GM21381 (cell line): ENCODE results near the gene MAN1C1.

Source experiments
- ATAC-seq: cut with Tn5 transposase; IDR thresholded peaks from one replicate; pipeline ENCODE4 v1.9.1; 2021; ENCODE audit warnings: mild to moderate bottlenecking, moderate library complexity; ENCODE audit not compliant: unreplicated experiment

Gene MAN1C1

DNA sequence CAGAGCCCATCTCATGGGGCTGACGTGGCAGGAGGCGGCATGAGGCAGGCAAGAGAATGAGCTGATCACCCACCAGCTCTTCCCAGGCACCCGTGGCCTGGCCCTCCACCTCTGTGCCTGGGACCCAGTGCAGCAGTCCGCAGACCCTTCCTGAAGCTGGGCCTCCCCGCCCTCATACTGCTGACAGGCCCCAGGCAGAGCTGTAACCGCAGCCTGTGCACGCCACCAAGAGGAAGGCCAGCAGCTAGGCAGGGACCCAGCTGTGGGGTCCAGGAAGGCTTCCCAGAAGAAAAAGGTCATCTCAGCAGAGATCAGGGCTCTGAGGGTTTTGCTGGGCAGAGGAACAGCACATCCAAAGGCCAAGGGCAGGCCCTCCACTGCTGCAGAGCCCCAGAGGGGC is 193.3 kb downstream of the MAN1C1 start:
- no peak for ATAC-seq

DNA sequence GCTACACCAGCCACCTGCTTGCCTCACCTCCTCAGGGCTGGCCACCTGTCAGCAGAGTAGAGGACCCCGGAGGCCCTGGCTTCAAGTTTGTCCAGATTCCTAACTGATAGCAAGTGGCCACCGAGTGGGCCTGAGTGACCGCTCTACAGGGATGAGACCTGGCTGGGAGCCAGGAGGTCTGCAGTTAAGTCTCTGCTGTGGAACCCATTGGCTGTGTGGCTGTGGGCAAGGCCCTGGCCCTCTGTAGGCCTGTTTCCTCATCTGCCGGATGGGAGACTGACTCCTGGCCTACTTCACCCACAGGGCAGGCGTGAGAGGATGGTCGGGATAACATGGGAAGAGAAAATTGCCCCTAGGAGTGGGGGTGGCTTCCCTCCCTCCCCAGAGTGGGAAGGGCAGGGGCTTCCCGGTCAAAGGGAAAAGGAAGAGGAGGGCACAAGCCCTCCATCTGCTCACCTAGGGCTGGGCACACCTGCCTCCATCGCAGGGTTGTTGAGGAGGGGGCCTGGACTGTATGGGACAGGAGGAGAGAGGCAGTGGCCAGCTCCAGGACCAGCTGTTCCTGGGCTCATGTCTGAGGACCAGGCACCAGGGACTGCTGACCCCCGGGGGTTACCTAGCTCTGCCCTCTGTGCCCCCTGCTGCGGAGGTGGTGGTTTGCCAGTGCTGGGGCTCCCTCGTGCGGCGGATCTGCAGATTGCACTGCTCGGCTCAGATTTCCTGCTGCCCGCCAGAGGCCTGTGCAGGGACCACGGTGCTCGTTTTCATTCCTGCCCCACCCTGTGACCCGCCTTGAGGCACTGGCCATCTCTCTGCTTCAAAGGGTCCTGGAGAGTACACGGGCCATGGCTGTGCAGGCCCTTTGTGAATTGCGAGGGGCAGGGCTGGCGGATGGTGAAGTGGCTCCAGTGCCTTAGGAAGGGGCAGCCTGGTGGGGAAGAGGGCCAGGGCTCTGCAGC is 194.0 kb downstream of the MAN1C1 start:
- ATAC-seq: no peak

DNA sequence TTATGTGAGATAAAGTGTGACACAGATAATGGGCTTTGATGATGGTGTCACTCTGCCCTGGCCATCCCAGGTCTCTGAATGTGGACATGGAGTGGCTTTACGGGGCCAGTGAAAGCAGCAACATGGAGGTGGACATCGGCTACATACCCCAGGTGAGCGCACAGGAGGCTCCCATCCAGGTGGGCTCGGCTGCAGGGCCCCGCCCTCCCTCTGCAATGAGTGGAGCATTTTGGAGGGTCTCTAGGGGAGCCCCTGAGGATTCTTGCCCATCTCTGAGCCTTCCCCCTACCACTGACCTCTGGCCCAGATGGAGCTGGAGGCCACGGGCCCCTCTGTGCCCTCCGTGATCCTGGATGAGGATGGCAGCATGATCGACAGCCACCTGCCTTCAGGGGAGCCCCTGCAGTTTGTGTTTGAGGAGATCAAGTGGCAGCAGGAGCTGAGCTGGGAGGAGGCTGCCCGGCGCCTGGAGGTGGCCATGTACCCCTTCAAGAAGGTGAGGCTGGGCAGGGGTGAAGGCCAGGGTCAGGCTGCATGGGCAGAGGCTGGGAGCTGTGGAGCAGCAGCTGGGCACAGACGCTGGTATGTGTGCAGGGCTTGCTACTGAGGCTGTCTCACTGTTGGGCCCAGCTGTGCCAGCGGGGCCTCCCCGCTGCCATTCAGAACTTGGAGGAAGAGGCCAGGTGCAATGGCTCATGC is 194.9 kb downstream of the MAN1C1 start:
- ATAC-seq: no peak

DNA sequence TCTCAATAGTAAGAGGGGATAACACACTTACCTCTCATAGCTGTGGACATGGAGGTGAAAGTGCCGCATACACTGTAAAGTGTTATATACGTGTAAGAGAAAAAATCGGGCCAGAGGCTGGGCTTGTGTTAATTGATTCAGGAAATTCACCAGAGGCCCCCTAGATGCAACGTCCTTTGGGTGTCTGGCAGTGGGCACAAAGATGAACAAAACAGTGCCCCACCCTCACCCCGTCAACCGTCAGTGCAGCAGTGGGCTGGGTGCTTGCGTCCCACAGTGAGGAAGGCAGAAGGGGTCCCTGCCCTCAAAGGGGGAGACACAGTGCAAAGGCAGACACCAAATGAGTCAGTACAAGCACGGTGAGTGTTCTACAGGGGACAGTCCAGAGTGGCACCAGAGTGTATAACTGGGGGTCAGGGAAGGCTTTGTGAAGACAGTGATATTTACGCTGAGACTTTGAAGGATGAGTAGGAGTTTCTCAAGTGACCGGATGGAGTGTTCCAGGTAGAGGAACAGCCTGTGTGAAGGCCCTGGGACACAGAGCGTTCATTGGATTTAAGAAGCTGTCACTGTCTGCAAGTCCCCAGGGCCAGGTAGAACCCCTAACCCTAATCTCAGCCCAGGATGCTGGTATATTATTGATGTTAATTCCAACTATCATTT is 196.6 kb downstream of the MAN1C1 start:
- ATAC-seq: no peak

DNA sequence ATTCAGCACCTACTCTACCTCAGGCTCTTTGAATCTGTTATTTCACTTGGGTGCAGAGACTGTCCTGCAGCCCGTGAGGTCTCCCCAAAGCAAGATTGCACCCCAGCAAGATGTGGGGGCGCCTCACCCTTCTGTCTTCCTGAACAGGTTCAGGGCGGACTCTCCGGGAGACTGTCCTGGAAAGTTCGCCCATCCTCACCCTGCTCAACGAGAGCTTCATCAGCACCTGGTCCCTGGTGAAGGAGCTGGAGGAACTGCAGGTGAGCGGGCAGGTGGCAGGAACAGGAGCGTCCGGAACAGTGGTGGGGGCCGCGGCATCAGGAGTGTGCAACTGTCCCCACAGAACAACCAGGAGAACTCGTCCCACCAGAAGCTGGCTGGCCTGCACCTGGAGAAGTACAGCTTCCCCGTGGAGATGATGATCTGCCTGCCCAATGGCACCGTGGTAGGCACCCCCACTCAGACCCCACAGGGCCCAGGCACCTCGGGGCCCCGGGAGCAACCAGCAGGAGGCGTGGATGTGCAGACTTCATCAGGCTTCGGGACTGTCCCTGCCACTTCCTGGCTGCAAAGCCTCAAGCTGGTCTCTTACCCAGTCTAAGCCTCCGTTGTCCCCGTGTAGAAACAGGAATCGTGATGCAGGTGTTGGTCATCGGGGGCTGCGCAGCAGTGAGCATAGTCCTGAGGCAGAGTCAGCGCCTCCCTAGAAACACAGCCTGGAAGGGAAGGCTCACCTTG is 197.3 kb downstream of the MAN1C1 start:
- no peak for ATAC-seq

DNA sequence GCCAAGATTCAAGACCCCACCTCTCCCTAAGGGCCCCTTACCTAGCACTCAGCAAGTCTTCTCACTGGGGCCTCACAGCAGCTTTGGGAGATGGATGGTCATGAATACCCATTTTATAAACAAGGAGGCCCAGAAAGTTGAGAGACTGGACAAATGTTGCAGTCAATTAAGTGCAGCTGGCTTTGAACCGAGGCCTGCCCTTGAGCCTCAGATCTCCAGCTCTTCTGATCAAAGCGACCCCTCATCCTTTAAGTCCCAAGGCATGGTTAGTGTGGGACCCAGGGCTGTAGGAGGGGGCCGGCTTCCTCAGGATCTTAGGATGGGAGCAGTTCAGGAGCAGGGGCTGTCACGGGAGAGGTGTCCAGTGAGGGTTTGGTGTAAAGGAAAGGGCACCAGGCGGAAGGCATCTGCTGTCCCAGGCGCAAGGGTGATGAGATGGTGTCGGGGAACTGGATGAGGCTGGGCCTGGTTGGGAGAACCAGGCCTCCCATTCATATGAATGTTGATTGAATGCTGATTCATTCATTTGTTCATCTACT is 198.0 kb downstream of the MAN1C1 start:
- ATAC-seq: no peak

DNA sequence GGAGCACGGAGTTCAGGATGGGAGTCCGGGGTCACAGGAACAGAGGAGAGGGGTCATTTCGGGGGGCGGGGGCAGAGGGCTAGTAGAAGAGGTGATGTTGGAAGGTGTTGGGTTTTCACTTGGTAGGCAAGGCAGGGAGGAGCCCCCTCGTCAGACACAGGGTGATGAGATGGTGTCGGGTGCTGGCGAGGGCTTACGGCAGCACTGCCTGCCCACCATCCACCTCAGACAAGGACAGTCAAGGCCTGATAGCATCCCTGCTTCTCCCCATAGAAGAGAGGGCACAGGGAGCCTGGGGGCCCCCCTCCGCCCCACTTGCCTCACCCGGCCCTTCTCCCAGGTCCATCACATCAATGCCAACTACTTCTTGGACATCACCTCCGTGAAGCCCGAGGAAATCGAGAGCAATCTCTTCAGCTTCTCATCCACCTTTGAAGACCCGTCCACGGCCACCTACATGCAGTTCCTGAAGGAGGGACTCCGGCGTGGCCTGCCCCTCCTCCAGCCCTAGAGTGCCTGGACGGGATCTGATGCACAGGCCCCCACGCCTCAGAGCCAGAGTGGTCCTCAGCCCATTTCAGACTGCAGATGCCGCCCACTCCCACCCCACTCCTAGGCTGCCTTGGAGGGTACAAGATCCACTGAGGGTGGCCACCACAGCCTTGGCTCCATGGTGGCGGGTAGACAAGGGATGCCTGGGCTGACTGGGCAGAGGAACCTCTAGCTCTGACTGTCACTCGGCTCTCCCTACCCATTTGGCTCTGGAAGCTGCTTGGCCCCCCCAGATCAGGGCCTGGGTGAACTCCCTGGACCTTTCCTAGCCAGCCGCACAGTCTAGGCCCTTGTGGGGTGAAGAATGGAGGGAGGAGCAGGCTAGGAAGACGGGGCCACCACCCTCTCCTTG is 198.9 kb downstream of the MAN1C1 start:
- ATAC-seq: no peak

DNA sequence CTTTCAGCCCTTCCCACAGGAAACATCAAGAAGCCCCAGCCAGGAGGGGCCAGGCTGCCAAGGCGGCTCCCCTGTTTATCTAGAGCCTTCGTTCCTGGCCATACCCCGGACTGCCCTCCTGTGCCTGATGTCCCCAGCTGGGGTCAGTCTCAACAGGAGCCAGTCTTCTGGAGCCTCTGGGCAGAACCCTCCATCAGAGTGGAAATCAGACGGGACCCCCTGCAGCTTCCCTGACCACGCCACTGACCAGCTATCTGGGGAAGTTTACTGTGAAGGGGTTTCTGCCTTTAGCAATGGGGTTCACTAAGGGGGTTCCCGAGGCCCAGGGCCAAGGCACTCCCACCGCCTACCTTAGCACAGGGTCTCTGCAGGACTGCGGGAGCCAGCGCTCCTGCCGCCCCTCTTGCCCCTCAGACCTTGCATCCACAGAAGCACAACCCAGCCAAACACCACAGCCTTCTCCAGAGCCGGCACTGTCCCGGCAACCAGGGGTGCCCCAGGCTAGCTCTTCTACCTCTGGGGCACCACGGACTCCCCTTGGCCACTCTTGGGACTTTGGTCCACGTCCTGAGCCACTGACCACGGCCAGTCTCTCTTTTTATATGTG is 199.6 kb downstream of the MAN1C1 start:
- ATAC-seq: no peak

DNA sequence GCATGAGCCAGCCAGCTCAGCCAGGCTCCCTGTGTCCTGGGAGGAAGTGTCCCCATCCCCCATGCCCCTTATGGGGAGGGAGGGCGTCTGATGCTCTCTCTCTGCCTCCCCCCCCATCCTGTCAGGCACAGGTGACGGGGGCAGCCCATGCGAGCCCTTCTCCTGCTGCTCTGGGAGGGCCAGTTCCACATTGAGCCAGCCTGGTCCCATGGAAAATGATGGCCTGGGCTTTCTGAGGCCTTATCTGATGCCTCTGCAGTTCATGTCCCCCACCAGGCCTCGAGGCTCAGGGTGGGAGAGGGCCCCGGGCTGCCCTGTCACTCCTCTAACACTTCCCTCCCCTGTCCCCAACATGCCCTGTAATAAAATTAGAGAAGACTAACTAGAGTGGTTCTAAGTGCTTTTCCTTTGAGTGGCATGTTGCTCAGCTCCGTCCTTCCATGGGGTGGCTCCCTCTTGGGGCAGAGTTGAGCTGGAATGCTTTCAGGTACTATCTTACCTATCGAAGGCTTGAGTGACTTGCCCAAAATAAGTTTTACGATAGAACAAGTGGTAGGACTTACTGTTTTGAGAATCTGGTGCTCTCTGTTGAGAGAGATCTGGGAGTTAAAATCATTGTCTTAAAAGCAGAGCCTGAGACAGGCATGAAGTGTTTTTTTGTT is 201.4 kb downstream of the MAN1C1 start:
- ATAC-seq: no peak

DNA sequence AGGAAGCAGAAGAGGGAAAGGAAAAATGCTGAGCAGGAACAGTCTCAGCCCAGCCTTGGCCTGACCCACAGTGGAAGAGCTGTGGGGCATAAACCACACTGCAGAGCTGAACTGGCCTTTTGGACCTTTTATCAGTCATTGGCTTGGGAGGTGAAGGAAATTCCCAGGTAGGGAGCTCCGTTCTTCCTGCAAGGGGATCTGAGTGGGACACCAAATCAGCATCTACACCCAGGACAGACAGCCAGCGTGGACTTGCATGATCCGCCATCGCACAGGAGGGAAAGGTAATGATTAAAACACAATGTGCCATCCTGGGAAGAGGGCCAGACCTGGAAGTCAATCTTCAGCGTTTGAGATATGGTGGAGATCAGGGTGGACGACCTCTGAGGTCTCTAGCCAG is 202.0 kb downstream of the MAN1C1 start:
- no peak for ATAC-seq

DNA sequence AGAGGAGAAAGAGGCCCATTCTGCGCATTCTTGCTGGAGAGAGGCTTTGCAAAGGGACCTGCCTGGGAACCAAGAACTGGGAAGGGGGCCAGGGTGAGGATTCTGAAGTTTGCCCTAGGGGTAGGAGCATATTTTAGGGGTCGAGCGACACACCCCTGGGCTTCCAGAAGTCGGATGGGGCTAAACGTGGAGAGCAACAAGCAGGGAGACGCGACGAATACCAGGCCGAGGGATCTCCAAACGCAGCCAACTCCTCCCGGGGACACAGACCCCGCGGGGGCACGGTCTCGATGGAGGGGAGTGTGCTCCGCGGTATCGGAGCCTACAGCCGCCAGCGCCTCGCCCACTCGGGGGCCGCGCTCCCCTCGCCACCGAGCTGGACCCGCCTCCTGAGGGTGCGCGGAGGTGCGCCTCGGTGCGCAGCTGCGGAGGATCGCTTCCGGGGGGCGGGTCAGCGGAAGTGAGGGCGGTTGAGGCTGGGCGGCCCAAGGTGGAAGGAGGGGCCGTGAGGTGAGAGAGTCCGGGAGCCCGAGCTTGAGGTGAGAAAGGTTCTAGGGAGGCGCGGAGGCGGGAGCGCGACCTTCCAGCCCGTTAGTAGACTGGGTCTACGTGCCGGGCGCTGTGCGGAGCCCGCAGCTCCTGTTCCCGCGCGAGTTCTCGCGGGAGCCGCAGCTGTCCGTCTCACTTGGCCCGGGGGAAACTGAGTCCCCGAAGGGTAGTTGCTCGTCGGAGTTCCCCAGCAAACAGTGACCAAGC is 203.1 kb downstream of the MAN1C1 start, which contains the start of gene MTFR1L:
TSS of gene MTFR1L (plus strand) at position 464 of the 756 bp plus-strand sequence. CDS start 3,151 bp downstream, outside the sequence.
- ATAC-seq: peak; percentile 79

DNA sequence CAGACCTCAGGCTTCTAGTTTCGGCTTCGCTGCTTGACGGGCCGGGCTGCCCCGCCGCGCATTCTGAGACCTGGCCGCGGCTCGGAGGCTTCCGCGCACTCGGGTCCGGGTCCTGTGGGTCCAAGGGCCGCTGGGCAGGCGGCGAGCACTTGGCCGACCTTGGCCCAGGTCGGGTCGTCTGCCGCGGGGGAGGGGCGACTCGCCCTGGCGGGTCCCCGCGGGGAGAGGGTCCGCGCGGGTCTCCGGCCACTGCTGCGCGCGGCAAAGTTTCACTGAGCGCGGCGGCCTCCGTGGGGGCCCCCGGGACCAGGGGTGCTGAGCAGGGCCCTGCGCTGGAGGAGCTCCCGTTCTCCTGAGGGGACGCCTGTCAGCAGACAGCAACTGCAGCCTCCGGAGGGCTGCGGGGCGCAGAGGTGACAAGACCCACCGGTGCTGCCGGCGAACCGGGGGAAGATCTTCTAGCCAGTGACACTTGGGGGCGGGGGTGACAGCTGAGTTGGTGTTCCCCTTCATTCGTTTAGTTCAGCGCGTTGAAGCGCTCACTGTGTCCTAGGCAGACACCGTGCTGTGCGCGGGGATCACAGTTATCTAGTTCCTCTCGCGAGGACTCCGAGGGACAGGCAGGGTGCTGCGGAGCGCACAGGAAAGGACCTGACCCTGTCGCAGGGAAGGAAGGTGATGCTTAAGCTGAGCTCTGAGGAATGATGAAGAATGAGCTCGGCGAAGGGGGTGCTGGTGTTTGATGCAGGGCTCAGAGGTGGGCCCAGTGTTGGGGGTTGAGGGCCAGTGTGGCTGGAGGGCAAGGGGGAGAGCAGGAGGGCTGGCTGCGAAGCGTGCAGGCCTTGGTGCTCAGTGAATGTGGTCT is 203.9 kb downstream of the MAN1C1 start:
- ATAC-seq: peak; percentile 49

DNA sequence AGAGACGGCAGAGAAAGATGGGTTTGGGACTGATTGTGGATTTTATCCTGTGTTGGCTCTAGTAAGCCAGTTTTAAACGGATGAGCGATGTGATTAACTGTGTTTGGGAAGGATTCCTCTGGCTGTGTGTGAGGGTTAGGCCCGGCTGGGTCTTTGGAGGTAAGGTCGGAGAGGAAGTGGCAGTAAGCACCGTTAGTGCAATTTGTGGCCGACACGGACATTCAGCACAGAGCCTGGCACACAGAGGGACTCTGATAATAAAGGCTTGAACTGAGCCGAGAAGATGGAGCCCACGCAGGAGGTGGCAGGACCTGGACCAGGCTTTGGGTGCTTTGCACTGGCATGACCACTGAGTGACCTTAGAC is 204.5 kb downstream of the MAN1C1 start:
- ATAC-seq: no peak

DNA sequence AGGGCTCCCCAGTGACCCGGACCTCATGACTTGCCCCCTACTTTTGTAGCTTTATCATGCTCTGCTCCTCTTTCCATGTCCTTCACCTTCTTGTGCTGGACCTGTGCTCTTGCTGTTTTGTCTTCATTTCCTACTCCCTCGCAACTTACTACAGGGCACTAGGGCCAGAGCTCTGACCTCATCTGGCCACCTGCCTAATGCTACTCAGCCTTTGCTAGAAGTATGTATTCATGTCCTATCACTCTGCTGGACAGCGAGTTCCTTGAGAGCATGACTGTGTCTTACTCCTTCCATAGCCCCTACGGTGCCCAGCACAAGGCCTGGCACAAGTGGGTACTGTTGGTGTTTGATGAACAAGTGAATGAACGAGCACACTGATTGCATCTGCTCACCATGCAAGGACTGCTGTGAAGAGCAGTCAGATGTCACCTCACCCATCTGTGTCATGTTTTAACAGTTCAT is 205.1 kb downstream of the MAN1C1 start:
- ATAC-seq: no peak

DNA sequence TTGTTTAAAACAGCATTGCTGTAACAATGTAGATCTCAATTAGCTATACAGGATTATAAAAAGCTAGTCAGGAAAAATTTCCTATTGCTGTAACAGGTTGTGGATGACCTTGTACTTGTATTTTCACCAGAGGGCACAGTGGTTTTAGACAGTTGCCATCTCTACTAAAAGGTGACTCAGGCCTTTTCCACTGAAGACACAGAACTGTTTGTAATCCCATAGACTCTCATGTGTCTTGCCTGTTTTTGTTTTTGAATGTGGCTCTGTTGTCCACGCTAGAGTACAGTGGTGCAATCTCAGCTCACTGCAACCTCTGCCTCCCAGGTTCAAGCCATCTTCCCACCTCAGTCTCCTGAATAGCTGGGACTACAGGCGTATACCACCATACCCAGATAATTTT is 209.0 kb downstream of the MAN1C1 start:
- no peak for ATAC-seq

DNA sequence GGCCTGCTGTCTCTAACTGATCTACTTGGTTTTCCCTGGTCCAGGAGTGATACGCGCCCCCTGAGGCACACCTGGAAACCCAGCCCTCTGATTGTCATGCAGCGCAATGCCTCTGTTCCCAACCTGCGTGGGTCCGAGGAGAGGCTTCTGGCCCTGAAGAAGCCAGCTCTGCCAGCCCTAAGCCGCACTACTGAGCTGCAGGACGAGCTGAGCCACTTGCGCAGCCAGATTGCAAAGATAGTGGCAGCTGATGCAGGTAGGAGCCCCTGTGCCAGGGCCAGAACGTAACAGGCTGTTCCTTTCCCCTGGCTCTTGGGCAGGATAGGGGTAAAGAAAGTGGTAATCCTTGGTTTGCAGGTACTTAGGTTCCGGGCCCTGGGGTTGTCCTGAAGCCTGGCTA is 210.0 kb downstream of the MAN1C1 start:
- ATAC-seq: no peak

DNA sequence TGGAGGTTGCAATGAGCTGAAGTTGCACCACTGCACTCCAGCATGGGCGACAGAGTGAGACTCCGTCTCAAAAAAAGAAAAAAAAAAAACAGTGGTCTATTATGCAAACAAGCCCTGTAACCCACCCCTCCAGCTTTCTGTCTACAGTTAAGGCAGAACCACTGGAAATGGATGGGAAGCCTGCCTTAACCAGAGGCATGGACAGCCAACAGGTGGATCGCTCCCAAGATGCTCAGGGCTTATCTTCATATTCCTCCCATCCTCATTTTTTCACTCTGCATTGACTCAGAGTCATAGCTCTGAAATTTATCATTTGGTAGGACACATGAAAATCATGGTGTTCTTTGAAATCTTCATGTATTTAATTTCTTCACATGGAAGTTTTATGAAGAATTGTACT is 211.9 kb downstream of the MAN1C1 start:
- no peak for ATAC-seq
